ENCODE results near the gene GIT1.
A peak's percentile ranks its signal among the peaks of the same experiment; 100 is the strongest.
"Not testable (repeated sequence)": the region's sequence is repeated elsewhere in the genome, so short reads cannot be mapped to it uniquely, and the experiment has no call there.

Gene GIT1

DNA sequence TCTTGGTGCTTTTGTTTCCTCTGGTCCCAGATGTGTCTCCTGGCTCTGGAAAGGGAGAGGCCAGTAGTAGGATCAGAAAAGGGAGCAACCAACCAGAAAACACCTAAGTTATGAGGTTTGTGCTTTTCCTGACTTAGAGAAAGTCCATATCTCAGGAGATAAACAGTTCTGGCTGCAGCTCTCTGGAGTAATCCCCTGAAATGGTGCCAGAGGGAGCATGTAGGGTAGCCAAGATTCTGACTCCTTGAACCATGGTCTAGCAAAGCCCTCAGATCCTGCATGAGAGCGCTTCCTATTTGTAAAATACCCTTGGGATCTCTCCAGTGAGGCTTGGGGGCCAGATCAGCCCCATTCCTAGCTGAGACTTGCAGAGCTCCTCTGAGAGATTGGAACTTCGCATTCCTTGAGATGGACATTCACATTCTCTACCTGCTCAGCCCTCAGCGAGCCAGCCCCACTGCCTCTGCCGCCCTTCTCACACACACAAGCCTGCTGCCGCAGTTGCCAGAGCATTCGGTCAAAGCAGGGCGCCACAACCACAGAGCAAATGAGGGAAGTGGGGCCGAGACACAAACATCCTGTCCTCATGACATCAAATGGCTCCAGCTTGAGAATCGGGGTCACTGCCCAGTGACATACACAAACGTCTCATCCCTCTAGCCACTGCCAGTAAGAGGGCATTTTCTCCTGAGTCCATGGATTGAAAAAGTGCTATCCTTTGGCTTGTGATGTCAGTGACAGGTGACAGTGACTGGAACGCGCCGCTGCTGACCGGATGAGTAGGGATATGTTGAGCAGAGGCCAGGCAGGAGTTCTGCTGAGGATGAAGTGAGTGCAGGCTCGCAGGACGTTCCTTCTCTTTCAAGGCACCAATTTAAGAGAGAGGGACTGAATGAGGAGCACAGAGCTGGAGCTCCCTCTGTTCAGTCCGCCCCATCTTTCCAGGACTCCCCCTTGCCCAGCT, 27.6 kb downstream of the GIT1 start:
- H3K27ac Mint-ChIP-seq = peak overlapping the region; percentile 5
- H3K36me3 Mint-ChIP-seq (ENCODE audit: low read depth) = peaks cover 37% of the 10 kb centered on the region
- H3K4me1 Mint-ChIP-seq (ENCODE audit: low read depth) = peaks cover 50% of the 10 kb centered on the region
- no peak for DNase-seq
- no peaks in the 10 kb centered on the region for H3K27me3 Mint-ChIP-seq
- H3K9me3 Mint-ChIP-seq = no peaks in the 10 kb centered on the region
- H3K4me3 Mint-ChIP-seq = no peak overlapping the region

DNA sequence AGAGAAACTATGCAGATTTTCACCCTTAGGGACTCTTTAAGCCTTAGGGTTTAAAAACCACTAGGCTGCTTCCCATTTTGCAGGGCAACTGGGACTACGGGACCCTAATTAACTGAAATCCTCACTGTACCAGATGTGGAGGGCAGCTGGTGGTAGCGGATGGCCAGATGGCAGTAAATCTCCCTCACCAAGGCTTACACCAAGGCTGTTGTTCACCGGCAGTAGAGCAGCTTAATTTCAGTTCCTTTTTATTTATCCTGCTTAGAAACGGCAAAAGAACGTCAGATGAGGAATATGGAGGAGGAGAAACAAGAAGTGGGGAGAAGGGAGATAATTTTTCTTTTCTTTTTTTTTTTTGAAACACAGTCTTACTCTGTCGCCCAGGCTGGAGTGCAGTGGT, 29.1 kb downstream of the GIT1 start:
- no peak for DNase-seq
- H3K4me1 Mint-ChIP-seq (ENCODE audit: low read depth) = peaks cover 42% of the 10 kb centered on the region
- peaks cover 30% of the 10 kb centered on the region for H3K36me3 Mint-ChIP-seq (ENCODE audit: low read depth)
- H3K27me3 Mint-ChIP-seq = no peaks in the 10 kb centered on the region
- H3K27ac Mint-ChIP-seq = no peak overlapping the region
- H3K4me3 Mint-ChIP-seq = no peak overlapping the region
- no peaks in the 10 kb centered on the region for H3K9me3 Mint-ChIP-seq

DNA sequence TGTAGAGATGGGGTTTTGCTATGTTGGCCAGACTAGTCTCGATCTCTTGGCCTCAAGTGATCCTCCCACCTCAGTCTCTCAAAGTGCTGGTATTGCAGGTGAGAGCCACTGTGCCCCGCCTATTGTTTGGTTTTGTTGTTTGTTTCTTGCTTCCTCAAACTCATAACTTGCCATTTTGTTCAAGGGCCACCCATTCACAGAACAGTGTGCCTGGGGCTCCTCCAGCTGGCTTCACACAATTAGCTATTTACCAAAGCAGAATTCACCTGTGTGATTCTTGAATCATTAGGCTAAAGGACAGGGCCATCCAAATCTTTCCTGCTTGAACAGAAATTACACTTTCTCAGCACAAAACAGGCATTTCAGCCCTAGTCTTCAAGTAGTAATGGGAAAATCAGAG, 29.8 kb downstream of the GIT1 start:
- H3K27me3 Mint-ChIP-seq = no peaks in the 10 kb centered on the region
- H3K27ac Mint-ChIP-seq = no peak overlapping the region
- no peaks in the 10 kb centered on the region for H3K9me3 Mint-ChIP-seq
- DNase-seq = no peak
- H3K4me3 Mint-ChIP-seq = no peak overlapping the region
- peaks cover 38% of the 10 kb centered on the region for H3K4me1 Mint-ChIP-seq (ENCODE audit: low read depth)
- H3K36me3 Mint-ChIP-seq (ENCODE audit: low read depth) = peaks cover 30% of the 10 kb centered on the region

DNA sequence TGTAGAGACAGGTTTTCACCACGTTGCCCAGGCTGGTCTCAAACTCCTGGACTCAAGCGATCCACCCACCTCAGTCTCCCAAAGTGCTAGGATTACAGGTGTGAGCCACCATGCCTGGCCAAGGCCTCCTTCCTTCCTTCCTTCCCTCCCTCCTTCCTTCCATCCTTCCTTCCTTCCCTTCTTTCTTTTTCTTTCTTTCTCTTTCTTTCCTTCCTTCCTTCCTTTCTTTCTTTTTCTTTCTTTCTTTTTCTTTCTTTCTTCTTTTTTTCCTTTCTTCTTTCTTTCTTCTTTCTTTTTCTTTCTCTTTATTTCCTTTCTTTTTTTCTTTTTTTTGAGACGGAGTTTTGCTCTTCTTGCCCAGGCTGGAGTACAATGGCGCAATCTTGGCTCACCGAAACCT, 31.3 kb downstream of the GIT1 start:
- Mint-ChIP-seq H3K27ac (peak overlapping the region; percentile 67), H3K4me1 (ENCODE audit: low read depth) (peaks cover 29% of the 10 kb centered on the region), H3K36me3 (ENCODE audit: low read depth) (peaks cover 30% of the 10 kb centered on the region)
- H3K27me3 Mint-ChIP-seq, H3K4me3 Mint-ChIP-seq, DNase-seq, H3K9me3 Mint-ChIP-seq: not testable (repeated sequence)

DNA sequence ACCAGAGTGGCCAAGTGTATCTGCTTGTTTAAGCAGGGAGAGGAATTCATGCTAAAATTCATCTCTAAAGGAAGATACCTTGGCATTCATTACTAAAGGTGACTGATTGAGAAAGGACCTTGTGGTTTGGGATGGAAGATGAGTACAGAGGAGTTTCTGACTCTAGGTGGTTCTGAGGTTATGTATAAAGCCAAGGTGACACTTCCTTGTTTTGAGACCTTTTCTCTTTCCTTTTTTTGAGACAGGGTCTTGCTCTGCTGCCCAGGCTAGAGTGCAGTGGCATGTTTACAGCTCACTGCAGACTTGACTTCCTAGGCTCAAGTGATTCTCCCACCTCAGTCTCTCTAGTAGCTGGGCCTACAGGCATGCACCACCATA, 31.7 kb downstream of the GIT1 start:
- H3K27ac Mint-ChIP-seq = peak overlapping the region; percentile 67
- H3K9me3 Mint-ChIP-seq = no peaks in the 10 kb centered on the region
- peaks cover 26% of the 10 kb centered on the region for H3K36me3 Mint-ChIP-seq (ENCODE audit: low read depth)
- peaks cover 27% of the 10 kb centered on the region for H3K4me1 Mint-ChIP-seq (ENCODE audit: low read depth)
- H3K27me3 Mint-ChIP-seq = no peaks in the 10 kb centered on the region
- H3K4me3 Mint-ChIP-seq = no peak overlapping the region
- DNase-seq = no peak

DNA sequence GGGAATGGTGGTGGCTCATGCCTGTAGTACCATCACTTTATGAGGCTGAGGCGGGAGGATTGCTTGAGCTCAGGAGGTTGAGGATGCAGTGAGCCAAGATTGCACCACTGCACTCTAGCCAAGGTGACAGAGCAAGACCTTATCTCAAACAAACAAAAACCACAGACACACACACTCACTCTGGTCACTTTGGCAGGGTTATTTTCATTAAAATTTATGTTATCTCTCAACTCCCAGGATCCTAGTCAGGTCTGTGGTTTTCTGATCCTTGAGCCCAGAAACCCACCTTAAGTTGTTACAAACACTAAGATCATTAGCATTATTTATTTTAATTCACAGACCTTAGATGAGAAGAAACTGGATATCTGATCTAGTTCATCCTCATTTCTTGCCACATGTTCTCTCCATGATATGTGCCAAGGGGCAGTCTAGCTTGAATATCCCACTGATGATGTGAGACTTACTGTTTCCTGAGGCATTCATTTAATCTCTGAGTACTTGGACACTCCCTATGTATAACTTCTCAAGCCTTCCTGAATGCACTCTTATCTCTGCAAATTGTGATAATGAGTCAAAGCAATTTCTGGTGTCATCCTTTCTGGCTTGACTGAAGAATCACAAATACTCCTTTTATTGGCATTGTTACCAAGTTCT, 32.2 kb downstream of the GIT1 start:
- Mint-ChIP-seq H3K4me3 (no peak overlapping the region), H3K9me3 (no peaks in the 10 kb centered on the region), H3K27ac (peak overlapping the region; percentile 67), H3K36me3 (ENCODE audit: low read depth) (peaks cover 21% of the 10 kb centered on the region), H3K4me1 (ENCODE audit: low read depth) (peaks cover 22% of the 10 kb centered on the region), H3K27me3 (no peaks in the 10 kb centered on the region)
- no peak for DNase-seq

DNA sequence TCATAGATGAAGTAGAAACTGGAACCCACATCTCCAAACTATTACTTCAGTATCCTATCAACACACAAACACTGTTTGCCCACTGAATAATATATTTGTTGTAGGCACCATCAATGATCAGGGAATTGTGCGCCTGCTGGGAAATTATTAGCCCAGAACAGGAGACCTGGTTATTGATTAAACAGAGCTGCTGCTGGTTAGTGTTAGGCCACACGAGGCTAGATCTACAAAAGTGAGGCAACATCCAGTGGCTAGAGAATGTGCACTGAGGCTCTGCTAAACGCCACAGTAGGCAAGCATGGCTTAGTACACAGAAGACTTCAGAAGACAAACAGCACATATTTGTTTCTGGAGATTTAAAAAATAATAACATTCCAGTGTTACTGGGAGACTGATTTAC, 33.6 kb downstream of the GIT1 start:
- Mint-ChIP-seq H3K4me1 (ENCODE audit: low read depth) (peaks cover 15% of the 10 kb centered on the region), H3K4me3 (no peak overlapping the region), H3K9me3 (no peaks in the 10 kb centered on the region), H3K27ac (no peak overlapping the region), H3K27me3 (no peaks in the 10 kb centered on the region), H3K36me3 (ENCODE audit: low read depth) (peaks cover 8% of the 10 kb centered on the region)
- no peak for DNase-seq

DNA sequence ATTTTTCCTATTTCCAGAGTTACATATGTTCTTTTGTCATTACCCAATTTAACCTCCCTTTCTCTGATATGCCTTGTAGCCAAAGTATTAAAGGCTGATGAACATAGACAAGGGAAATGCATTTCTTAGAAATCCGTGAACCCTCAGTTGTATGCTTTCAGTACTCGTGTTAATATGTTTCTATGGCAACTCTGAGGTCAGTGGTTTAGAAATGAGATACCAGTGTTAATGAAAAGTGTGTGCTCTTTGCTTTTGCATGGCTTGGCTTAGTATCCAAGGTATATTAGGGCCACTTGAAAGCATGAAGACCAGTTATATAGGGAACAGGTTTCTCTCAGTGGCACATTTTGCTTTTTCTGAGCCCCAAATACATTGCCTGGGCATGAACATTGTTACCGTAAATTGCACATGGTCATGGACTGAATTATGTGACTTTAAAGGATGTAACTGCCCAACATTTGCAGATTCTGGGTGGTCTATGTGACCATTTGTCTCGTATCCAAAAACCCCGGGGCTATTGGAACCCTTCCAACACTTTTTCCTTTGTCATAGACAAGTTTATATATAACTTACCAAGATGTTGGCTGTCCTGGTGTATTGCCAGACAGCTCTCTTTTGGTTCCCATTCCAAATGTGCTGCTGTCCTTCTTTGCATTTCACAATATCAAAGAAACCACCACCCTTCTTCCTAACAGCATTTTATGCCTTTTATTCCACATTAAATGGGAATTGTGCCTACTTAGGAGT, 40.1 kb downstream of the GIT1 start:
- Mint-ChIP-seq H3K9me3 (no peaks in the 10 kb centered on the region), H3K27ac (no peak overlapping the region), H3K4me3 (no peak overlapping the region), H3K4me1 (ENCODE audit: low read depth) (peaks cover 12% of the 10 kb centered on the region), H3K36me3 (ENCODE audit: low read depth) (peaks cover 11% of the 10 kb centered on the region), H3K27me3 (no peaks in the 10 kb centered on the region)
- DNase-seq = no peak

DNA sequence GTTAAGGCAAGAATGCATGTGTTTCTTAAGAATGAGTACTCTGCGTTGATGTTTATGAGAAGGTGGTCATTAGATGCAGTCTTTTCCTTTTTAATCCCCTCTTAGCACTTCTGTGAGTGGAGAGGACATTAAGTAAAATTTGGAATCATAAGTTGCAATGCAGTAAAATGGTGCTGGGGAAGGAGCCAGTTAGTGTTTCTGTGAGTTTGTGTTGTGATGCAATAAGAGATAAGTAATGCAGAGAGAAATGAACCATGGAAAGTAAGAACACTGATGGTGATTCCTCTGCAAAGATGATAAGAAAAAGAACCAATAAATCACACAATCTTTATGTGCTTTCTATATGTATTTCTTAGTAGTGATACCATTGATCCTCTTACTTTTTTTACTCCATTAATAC, 42.6 kb downstream of the GIT1 start:
- peaks cover 12% of the 10 kb centered on the region for H3K4me1 Mint-ChIP-seq (ENCODE audit: low read depth)
- H3K9me3 Mint-ChIP-seq = no peaks in the 10 kb centered on the region
- peaks cover 35% of the 10 kb centered on the region for H3K36me3 Mint-ChIP-seq (ENCODE audit: low read depth)
- H3K4me3 Mint-ChIP-seq = no peak overlapping the region
- no peaks in the 10 kb centered on the region for H3K27me3 Mint-ChIP-seq
- no peak for DNase-seq
- H3K27ac Mint-ChIP-seq = no peak overlapping the region

DNA sequence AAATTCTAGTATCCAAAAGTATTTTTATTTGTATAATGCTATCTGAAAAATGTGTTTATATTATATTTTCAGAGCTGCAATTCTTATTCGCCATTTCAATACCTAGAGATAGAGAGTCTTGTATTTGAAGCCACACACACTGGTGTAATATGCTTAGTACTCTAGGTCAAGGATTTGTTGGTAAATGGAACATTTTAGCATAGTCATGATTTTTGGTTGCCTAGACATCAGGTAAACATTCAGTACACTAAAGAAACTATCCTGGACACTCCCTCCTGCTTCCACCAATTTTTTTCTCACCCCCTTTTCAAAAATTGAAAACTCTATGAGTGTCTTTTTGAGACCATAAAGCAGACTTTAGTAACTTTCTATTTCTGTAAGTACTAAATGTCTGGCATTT, 43.4 kb downstream of the GIT1 start:
- no peaks in the 10 kb centered on the region for H3K9me3 Mint-ChIP-seq
- H3K27ac Mint-ChIP-seq = no peak overlapping the region
- H3K27me3 Mint-ChIP-seq = no peaks in the 10 kb centered on the region
- no peak for DNase-seq
- peaks cover 35% of the 10 kb centered on the region for H3K36me3 Mint-ChIP-seq (ENCODE audit: low read depth)
- H3K4me3 Mint-ChIP-seq = no peak overlapping the region
- peaks cover 12% of the 10 kb centered on the region for H3K4me1 Mint-ChIP-seq (ENCODE audit: low read depth)

DNA sequence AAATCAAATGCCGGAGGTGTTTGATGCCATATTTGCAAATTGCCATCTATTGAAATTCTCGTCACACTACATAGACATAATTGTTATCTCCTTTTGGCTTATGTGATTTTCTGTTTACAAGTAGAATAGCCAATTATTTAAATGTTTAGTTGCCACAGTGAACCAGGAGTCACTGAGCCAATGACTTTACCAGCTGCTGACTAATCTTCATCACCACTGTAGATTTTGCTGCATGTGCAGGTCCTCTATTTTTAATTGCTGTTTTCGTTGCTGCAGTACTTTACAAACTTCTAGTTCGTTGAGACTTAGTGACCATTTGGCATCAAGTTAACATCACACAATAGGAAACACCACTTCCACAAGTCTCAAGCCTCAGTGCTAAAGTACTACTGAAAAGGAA, 45.4 kb downstream of the GIT1 start:
- Mint-ChIP-seq H3K4me3 (no peak overlapping the region), H3K27ac (no peak overlapping the region), H3K36me3 (ENCODE audit: low read depth) (peaks cover 46% of the 10 kb centered on the region), H3K27me3 (no peaks in the 10 kb centered on the region), H3K9me3 (no peaks in the 10 kb centered on the region), H3K4me1 (ENCODE audit: low read depth) (peaks cover 6% of the 10 kb centered on the region)
- no peak for DNase-seq

DNA sequence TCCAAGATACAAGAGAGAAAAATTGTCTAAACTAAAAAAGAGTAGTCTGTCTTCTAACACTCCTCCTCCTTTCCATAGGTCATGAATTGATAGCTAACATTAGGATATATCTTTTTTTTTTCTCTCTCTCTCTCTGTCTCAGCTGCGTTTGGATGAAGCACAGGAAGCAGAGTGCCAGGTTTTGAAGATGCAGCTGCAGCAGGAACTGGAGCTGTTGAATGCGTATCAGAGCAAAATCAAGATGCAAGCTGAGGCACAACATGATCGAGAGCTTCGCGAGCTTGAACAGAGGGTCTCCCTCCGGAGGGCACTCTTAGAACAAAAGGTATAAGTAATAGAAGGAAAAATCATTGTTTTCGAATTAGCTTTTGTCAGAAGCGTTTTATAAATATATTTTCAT, 55.5 kb downstream of the GIT1 start:
- no peaks in the 10 kb centered on the region for H3K4me1 Mint-ChIP-seq (ENCODE audit: low read depth)
- no peaks in the 10 kb centered on the region for H3K27me3 Mint-ChIP-seq
- peak overlapping the region; percentile 10 for H3K27ac Mint-ChIP-seq
- H3K36me3 Mint-ChIP-seq (ENCODE audit: low read depth) = peaks cover 56% of the 10 kb centered on the region
- H3K9me3 Mint-ChIP-seq = no peaks in the 10 kb centered on the region
- no peak overlapping the region for H3K4me3 Mint-ChIP-seq
- DNase-seq = no peak

DNA sequence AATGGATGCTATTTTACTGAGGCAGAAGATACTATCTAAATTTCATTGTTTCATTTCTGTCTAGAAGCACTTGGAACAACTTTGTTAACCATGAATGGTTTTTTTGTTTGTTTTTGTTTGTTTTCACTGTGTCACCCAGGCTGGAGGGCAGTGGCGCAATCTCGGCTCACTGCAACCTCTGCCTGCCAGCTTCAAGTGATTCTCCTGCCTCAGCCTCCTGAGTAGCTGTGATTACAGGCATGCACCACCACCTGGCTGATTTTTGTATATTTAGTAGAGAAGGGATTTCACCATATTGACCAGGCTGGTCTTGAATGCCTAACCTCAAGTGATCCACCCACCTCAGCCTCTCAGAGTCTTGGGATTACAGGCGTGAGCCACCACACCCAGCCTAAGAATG, 63.1 kb downstream of the GIT1 start:
- peaks cover 69% of the 10 kb centered on the region for H3K36me3 Mint-ChIP-seq (ENCODE audit: low read depth)
- H3K4me1 Mint-ChIP-seq (ENCODE audit: low read depth) = no peaks in the 10 kb centered on the region
- no peak for DNase-seq
- no peaks in the 10 kb centered on the region for H3K9me3 Mint-ChIP-seq
- H3K27me3 Mint-ChIP-seq = no peaks in the 10 kb centered on the region
- H3K4me3 Mint-ChIP-seq = no peak overlapping the region
- H3K27ac Mint-ChIP-seq = no peak overlapping the region

DNA sequence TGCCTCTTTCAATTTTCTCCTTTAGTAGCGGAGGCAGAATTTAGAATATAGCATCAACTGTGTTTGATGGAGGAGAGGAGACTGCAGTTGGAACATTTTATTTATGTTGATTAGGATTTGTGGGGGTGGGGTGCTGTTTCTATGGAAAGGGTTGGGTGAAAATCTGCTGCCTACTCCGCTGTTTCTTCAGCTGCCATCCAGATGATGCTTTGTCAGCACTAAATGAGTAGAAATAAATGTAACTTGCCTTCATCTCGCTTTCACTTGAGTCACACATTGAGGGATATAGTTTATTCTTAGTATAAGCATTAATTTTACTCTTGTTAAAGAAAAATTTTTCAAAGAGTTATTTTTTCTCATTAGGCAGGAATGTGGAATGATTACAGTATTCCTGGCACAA, 64.8 kb downstream of the GIT1 start:
- Mint-ChIP-seq H3K36me3 (ENCODE audit: low read depth) (peaks cover 67% of the 10 kb centered on the region), H3K4me3 (no peak overlapping the region), H3K4me1 (ENCODE audit: low read depth) (no peaks in the 10 kb centered on the region), H3K27ac (no peak overlapping the region), H3K27me3 (no peaks in the 10 kb centered on the region), H3K9me3 (no peaks in the 10 kb centered on the region)
- no peak for DNase-seq
